Upper lobe of left lung (tissue), 6 donors: ENCODE data around the gene DCDC2. TPM values are rescaled to one million over a fixed set of nuclear protein-coding genes. Genes with fewer than 3 reads are reported as not detected.

Experiments used
- ATAC-seq, 2 donors: fragments of 200-7000 bp; cut with Tn5 transposase; one replicate each; pipeline ENCODE4 v1.9.1; 2022; ENCODE audit warnings: mild to moderate bottlenecking in 2 of 2, moderate library complexity in 2 of 2; ENCODE audit not compliant: low FRiP score in 2 of 2
- DNase-seq, 2 donors: peaks; one replicate each; pipeline ENCODE4 v3.0.0-alpha.2; 2019 to 2020
- H3K27ac ChIP-seq, 4 donors: fragments of 200-600 bp; sonication (generic); one replicate each; pipeline ENCODE4 v1.5.1; 2016 to 2019
- H3K27me3 ChIP-seq, 4 donors: fragments of 200-600 bp; sonication (generic); one replicate each; pipeline ENCODE4 v1.5.1; 2017 to 2019
- H3K36me3 ChIP-seq, 4 donors: fragments of 200-600 bp; sonication (generic); one replicate each; pipeline ENCODE4 v1.5.1; 2016 to 2019
- H3K4me1 ChIP-seq, 4 donors: fragments of 200-600 bp; sonication (generic); one replicate each; pipeline ENCODE4 v1.5.1; 2018 to 2019
- H3K4me3 ChIP-seq, 4 donors: fragments of 200-600 bp; sonication (generic); one replicate each; pipeline ENCODE4 v1.5.1; 2017 to 2019; ENCODE audit warnings: mild to moderate bottlenecking in 2 of 4, moderate library complexity in 1 of 4
- H3K9me3 ChIP-seq, 4 donors: fragments of 200-600 bp; sonication (generic); one replicate each; pipeline ENCODE4 v1.5.1; 2018 to 2019
- EP300 ChIP-seq, 4 donors: sonication (generic); formaldehyde crosslinking; IDR thresholded peaks; one replicate each; pipeline ENCODE4 v1.5.1; 2017; ENCODE audit warnings: antibody characterized with exemption in 4 of 4, control low read depth in 2 of 4
- POLR2A ChIP-seq, 4 donors: fragments of 450-650 bp; IDR thresholded peaks; one replicate each; pipeline ENCODE4 v1.5.1; 2016 to 2017; ENCODE audit warnings: antibody characterized with exemption in 4 of 4, mild to moderate bottlenecking in 2 of 4
- POLR2AphosphoS5 ChIP-seq, 2 donors: sonication (generic); formaldehyde crosslinking; IDR thresholded peaks; one replicate each; pipeline ENCODE4 v1.5.1; 2017; ENCODE audit warnings: antibody characterized with exemption in 2 of 2
- WGBS, 2 donors: methylation state at CpG; one replicate each; pipeline ENCODE4 v1.1.5; 2017 to 2018; 5-methylcytosine and 5-hydroxymethylcytosine counted together
- total RNA-seq, 6 donors: library from RNA; depleted of rRNA in 4 of 6; stranded (reverse); fragments of >200 nt in 4 of 6; gene quantifications; one replicate each; pipeline versions ENCODE4 v1.1.0 to v1.2.1, GENCODE V29; 2016 to 2021
- TF ChIP-seq, protein P1 (sequence below), 6 experiments: fragments of 450-650 bp in 4 of 6; fragments of 200-600 bp in 2 of 6; sonication (generic) in 2 of 6; IDR thresholded peaks; one replicate each; pipeline ENCODE4 v1.5.1; 2016 to 2019; ENCODE audit warnings: antibody characterized with exemption in 6 of 6
- donor health status: DM: no; HTN: no; CAD: no; lungs with moderate emphysema.
- donor health status: DM: no; HTN: yes; CAD: no; lungs with severe emphysema.

Gene DCDC2
- total RNA-seq, 6 donors from 2014 or later: 7.1 to 9.4 (median 7.8) TPM

DNA sequence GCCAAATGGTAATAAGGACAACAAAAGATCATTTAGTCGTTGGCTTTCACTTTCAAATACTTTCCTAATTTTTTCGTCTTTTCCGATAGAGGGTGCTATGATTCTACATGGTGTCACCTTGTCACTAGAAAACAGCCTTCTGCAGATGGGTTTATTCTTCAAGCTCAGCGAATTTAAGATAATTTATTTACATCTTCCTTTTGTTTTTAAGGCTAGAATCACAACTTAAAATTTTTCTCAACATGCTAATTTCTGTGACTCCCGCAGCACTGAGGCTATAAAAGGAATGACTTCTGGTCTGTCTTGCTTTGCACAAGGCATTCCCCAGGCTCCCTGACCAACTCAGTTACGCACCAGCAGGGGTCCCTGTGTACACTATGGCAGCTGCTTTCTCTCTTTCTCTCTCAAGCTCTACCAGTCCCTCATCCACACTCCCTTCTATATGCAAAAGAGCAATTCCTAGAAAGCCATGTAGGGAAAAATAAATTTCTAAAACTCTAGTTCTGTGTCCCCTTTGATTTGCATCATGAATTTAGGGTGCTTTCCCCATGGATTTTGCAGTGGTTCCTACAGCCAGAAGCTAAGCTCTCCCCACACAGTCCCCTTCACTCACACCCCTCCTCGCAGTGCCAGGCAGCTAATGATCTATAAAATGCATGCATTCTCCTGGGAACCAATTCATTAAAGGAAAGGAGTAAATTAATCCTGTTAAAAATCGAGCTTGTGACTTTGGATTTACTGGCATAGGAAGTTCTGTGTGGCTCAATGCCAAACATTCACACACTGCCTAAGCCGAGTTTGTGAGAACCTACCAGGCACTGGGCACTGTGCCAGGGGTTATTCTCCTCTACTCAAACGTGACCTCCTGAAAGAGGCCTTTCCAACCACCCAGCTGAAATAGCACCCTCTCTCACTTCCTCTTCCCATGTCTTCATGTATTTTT, 74.5 kb downstream of the DCDC2 start:
- Histone ChIP-seq H3K27me3 (no peaks in the 10 kb centered on the region), H3K27ac (no peak overlapping the region), H3K4me3 (peak overlapping the region in 1 of 4 donors; percentile 17), H3K4me1 (peaks cover 5 to 13% (median 10%) of the 10 kb centered on the region in 4 donors), H3K9me3 (no peaks in the 10 kb centered on the region), H3K36me3 (no peaks in the 10 kb centered on the region)
- ATAC-seq (peak; percentile 82), DNase-seq (peak in 1 of 2 donors; percentile 86)
- TF ChIP-seq POLR2A (IDR thresholded peaks at IDR 0.05) (no peak), EP300 (IDR thresholded peaks at IDR 0.05) (no peak), POLR2AphosphoS5 (IDR thresholded peaks at IDR 0.05) (no peak)
- TF ChIP-seq, protein P1, sequence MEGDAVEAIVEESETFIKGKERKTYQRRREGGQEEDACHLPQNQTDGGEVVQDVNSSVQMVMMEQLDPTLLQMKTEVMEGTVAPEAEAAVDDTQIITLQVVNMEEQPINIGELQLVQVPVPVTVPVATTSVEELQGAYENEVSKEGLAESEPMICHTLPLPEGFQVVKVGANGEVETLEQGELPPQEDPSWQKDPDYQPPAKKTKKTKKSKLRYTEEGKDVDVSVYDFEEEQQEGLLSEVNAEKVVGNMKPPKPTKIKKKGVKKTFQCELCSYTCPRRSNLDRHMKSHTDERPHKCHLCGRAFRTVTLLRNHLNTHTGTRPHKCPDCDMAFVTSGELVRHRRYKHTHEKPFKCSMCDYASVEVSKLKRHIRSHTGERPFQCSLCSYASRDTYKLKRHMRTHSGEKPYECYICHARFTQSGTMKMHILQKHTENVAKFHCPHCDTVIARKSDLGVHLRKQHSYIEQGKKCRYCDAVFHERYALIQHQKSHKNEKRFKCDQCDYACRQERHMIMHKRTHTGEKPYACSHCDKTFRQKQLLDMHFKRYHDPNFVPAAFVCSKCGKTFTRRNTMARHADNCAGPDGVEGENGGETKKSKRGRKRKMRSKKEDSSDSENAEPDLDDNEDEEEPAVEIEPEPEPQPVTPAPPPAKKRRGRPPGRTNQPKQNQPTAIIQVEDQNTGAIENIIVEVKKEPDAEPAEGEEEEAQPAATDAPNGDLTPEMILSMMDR (IDR thresholded peaks at IDR 0.05): peak; percentile 36 to 61 (median 40)
- 4% methylated on average over 10 of the region's 10 CpGs for WGBS, 2 donors

DNA sequence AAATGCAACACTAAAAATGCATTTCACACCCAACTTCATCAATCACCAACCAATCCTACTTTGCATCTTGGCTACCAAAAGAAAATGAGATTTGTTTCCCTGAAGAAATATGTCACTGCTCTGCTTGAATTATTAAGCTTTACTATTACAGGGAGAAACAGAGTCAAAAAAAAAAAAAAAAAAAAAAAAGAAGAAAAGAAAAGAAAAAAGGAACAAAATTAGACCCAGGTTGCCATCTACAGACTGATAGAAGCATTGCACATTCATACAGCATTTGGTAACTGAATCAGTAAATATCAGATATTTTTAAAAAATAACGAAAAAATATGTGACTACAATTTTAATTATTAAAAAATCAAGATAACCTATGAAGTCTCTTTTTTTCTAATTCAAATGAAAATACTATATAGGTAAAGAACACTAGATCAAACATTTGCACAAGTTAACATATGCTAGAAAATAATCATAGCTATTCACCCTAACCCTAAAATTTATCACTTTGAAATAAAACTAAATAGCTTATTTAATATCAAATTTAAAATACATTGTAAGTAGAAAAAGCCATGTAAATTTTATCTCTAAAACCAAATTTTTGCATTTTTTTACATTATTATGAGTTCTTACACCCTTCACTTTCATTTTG, 83.3 kb downstream of the DCDC2 start:
- Histone ChIP-seq H3K4me1 (no peaks in the 10 kb centered on the region), H3K9me3 (no peaks in the 10 kb centered on the region), H3K27me3 (no peaks in the 10 kb centered on the region), H3K36me3 (no peaks in the 10 kb centered on the region), H3K4me3 (no peak overlapping the region), H3K27ac (no peak overlapping the region)
- ATAC-seq: no peak
- TF ChIP-seq POLR2A (IDR thresholded peaks at IDR 0.05): no peak
- TF ChIP-seq, protein P1 (IDR thresholded peaks at IDR 0.05): peak in 4 of 6 experiments; percentile 16 to 40 (median 26)
- TF ChIP-seq POLR2AphosphoS5 (IDR thresholded peaks at IDR 0.05): no peak
- TF ChIP-seq EP300 (IDR thresholded peaks at IDR 0.05): no peak
- 5 to 9% methylated on average over 1 of the region's 1 CpG for WGBS, 2 donors
- no peak for DNase-seq

DNA sequence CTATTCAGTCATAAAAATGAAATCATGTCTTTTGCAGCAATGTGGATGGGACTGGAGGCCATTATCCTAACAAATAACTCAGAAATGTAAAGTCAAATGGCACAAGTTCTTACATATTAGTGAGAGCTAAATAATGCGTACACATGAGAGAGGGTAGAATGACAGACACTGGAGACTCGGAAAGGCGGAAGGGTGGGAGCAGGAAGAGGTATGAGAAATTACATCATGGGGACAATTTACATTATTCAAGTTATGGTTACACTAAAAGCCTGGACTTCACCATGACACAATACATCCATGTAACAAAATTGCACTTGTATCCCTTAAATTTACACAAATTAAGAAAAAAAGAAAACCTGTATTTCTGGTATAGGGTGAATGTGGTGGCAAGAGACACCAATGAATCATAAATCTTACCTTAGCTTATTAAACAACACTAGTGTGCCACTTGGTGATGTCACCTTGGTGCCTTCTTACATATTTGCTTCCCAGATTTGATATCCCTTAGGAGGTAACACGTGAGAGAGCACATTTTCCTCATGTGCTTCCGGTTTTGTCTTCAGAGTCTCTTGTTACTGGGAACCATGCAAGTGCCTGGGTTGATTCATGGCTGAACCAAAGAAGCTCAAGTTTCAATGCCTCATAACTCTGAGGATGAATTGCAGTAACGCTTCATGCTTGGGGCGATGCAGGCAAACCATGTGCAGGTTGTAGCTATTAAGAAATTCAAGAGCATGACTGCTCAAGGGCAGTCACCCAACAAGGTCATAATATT, 84.6 kb downstream of the DCDC2 start:
- Histone ChIP-seq H3K27me3 (no peaks in the 10 kb centered on the region), H3K4me3 (no peak overlapping the region), H3K36me3 (no peaks in the 10 kb centered on the region), H3K27ac (no peak overlapping the region), H3K9me3 (no peaks in the 10 kb centered on the region), H3K4me1 (no peaks in the 10 kb centered on the region)
- DNase-seq (no peak), ATAC-seq (no peak)
- TF ChIP-seq POLR2A (IDR thresholded peaks at IDR 0.05) (no peak), EP300 (IDR thresholded peaks at IDR 0.05) (no peak), POLR2AphosphoS5 (IDR thresholded peaks at IDR 0.05) (no peak)
- TF ChIP-seq, protein P1 (IDR thresholded peaks at IDR 0.05): no peak
- 73 to 74% methylated on average over 7 of the region's 7 CpGs for WGBS, 2 donors

DNA sequence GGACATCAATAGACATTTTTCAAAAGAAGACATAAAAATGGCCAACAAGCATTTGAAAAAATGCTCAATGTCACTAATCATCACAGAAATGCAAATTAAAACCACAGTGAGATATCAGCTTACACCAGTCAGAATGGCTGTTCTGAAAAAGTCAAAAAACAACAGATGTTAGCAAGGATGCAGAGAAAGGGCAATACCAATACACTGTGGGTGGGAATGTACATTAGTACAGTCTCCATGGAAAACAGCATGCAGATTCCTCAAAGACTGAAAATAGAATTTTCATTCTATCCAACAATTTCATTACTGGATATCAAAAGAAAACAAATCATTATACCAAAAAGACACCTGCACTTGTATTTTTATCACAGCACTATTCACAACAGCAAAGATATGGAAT, 85.3 kb downstream of the DCDC2 start:
- ATAC-seq: no peak
- no peaks in the 10 kb centered on the region for H3K27me3 ChIP-seq
- no peaks in the 10 kb centered on the region for H3K36me3 ChIP-seq
- TF ChIP-seq POLR2A (IDR thresholded peaks at IDR 0.05) (no peak), EP300 (IDR thresholded peaks at IDR 0.05) (no peak), POLR2AphosphoS5 (IDR thresholded peaks at IDR 0.05) (no peak)
- TF ChIP-seq, protein P1 (IDR thresholded peaks at IDR 0.05): no peak
- H3K4me3 ChIP-seq: no peak overlapping the region
- H3K9me3 ChIP-seq: no peaks in the 10 kb centered on the region
- H3K4me1 ChIP-seq: no peaks in the 10 kb centered on the region
- no peak for DNase-seq
- H3K27ac ChIP-seq: no peak overlapping the region
